ENCODE data around the gene CA5A. TPM values are rescaled to one million over a fixed set of nuclear protein-coding genes. Genes with fewer than 3 reads are reported as not detected.

Gene CA5A
- total RNA-seq, 1 experiment from 2014 or later = not detected

DNA sequence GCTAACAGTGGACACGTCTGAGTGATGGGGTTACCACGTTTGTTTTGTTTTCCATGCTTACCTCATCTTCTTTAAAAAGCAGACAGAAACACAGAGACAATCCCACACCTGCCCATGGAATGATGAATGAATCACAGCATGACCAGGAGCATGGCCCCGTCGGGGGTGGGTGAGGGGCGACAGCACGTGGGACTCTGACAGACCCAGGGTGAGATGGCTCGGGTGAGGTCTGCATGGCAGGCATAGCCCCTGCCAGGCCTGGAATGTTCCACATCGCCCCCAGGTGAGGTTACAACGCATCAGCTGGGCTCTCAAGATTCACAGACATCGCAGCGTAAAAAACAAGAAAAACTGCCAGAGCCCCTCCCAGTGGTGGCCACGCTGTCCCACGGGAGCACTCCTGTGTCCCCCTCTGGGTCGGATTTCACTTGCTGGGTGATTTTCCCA, 85.2 kb downstream of the CA5A start:
- no peak for DNase-seq (ENCODE audit: low spot score)

DNA sequence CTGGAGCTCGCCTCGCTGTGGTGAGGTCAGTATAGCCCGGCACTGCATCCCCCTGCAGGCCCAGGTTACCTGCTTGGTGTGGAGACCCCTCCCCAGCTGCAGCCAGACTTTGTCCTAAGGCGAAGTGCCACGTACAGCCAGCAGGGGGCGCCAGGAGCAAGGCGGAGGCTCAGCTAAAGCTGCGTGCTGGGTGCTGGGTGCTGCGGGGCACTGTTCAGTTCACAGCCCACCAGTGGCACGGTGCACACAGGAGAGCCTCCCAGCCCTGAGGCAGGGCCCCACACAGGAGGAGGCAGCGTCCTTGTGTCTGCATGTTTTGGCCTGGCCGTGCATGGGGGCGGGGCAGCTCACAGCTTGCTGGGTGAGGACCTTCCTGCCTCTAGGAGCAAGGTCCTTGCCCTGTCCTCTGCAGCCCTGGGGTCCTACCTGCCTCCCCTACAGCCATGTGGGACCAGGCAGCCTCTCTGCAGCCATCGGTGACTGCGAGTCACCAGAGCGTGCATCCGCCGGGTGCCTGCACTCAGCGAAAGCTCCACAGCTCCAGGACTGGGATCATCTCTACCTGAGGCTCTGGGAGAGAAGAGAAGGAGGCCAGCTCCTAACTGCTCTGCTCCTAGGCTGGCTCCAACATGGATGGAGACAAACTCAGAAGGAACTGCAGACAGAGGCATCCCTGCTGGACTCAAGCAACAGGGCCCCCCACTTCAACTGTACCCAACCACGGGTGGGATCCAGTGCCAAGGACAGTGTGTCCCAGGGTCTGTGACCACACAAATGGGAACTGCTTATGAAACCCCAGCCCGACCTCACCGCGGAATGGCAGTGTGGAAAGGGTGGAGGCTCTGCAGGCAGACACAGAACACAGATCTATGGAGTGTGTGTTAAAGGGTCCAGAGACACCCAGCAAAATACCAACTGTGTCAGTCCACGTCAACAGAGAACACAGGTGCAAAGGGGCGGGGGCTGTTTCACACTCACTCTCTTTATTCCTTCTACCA, 86.0 kb downstream of the CA5A start:
- DNase-seq (ENCODE audit: low spot score) = peak; percentile 65

DNA sequence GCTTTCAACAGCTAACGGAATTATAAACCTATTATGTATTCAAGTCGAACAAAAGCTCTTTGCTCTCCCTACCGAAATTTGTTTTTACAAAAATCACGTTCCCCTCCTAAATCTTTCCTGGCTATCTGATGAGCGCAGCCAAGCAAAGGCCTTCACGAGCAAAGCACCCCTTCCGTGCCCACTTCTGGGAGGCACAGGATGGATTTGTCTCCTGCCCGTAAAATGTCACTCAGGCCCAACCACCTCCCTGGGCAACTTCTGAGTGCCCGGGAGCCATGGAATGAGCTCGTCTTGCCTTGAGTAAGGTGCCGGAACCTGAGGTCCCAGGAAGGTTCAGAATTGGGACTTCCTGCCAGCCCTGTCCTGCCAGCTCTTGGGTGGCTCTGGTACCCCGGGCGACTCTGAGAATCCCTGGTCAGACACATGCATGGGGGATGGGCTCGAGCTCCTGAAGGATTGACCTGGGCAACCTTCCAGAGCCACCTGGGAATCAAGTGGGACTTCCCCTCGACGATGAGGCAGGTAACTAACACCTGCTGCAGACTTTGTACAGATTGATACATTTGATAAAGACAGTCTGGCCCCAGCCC, 86.8 kb downstream of the CA5A start:
- no peak for DNase-seq (ENCODE audit: low spot score)

DNA sequence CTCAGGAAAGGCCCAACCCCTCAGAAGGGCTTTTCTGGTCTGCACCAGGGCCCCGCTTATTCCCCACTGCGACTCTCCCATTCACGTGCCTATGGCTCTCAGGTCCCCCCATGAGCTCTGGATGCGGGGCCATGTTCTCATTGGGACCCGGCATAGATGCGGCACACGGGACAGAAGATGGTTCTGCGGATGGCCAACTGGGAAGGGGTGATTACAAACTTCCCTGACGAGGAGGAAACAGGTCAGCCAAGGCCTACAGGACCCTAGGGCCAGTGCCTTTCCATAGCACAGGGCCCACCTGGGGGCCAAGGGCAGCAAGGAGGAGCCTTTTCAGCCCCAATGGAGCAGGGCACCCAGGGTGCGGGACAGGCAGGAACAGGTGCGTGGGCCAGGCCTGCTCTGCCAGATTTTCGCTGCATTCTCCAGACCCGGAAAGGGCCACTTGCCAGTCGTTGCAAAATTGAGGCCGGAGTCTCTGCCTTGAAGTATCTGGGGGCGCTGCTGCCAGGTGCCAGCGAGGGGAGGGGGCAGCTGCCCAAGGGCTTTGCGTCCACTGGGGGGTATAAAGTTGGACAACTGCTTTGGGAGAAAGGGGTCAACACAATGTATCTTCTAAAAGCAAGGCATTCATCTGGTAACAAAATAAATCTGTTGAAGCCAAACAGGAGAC, 87.5 kb downstream of the CA5A start:
- no peak for DNase-seq (ENCODE audit: low spot score)

DNA sequence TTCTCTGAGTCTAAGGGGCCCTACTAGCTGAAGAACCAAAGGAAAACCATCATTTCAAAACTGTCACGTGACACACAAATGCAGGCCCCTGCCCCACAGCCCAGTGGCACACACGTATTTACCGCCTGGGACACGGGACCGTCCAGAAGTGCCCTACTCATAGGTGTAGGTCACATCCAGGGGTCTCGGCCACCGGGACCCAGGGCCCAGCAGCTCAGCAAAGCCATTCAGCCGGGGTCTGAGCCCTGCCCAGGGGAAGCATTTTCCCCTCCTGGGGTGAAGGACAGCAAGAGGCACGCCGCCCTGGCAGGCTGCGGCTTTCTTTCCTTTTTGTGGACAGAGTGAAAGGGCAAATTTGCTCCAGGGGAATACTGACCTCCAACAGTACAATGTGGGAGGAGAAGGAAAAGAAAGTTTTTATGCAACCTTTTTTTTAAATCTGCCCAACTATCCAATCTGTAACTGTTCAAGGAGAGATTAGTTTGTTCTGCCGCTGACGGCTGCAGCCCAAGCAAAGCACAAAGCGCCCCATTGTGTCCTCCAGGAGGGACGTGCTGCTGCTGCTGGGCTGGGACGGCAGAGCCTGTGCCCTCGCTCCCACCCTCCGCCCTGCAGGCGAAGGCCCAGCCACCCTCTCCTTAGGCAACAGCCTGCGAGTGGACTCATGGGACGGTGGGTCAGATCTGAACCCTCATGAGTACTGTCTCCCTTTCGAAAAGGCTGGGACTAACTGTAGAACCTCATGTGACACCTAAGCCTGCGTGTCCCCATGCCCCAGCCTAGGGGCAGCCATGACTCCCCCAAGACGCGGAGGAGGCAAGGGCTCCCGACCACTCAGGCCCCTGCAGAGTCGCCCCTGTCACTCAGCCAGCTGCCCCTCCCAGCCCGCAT, 88.3 kb downstream of the CA5A start:
- no peak for DNase-seq (ENCODE audit: low spot score)

DNA sequence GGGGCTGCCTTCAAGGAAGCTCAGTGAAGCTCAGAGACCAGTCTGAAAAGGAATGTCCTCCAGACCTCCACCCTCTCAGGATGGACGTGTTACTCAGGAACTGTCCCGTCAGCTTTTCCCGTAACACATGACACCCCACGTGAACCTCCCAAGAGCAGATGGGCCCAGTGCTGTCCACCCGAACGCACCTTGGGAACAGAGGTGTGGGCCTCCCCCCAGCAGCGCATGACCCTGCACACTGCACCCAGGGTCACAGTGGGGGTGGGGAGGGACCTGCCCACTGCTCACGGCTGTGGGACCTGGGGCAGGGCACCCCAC, 88.9 kb downstream of the CA5A start:
- DNase-seq (ENCODE audit: low spot score) = no peak

DNA sequence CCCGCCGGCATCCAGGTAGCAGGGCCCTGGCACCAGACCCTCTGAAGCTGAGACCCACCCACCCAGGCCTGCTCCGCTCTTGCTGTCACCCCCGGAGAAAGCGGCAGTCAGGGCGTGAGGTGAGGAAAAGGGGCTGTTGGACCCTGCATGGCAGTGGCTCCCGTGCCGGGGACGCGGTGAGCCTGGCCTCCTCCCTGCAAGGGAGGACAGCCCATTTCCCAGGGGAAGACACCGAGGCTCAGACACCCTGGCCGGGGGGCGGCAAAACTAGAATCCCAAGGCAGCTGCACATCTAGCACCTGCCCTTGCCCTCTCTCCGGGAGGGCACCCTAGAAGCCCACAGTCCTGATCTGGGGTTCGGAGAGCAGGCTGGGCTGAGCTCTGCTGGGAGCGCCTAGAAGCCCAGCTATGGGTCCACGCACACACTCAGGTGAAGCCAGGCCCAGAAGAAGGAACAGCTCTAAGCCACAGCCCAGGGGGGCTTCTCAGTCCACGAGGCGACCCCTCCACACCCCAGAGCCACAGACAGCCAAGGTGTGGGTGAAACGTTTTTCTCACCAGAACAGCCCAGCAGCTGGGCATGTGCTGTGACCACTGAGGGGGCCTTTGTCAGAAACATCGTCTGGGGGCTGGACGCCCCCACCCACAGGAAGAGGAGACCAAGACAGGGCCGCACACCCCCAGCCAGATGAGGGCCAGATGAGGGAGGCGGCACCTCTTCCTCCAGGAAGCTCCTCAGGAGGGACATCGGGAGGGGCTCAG, 89.4 kb downstream of the CA5A start:
- no peak for DNase-seq (ENCODE audit: low spot score)

DNA sequence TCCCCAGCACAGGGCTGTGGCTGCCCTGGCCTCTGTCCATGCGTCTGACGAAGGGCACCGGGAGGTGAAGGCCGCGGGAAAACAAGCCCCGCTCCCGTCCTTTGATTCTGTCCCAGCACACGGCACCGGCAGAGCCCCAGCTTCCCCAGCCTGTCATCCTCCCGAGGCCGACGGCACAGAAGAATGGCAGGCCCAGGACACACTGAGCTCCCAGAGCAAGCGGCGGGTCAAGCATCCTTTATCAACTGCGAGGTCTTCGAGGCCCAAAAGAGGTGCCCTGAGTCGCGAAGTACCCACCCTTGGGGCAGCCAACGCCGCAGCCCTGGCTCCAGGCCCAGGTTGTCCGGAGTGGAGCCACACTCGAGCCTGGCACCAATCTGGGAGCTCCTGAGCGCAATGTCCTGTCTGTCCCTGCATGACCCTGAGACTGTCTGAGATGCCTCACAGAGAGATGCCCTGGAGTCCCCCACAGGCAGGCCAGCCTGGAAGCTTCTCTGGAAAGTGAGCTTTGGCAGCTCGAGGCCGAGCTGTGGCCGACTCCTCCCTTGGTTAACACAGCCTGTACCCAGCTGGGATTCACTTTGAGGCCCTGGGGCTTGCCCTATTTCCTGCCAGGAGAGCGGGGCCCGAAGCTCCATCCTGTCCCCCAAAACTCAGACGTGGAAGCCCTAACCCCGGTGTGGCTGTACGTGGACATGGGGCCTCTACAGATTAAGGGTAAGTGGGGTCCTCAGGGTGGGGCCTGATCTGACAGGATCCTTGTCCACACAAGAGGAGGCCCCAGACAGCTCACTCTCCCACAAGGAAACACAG, 90.3 kb downstream of the CA5A start:
- no peak for DNase-seq (ENCODE audit: low spot score)

DNA sequence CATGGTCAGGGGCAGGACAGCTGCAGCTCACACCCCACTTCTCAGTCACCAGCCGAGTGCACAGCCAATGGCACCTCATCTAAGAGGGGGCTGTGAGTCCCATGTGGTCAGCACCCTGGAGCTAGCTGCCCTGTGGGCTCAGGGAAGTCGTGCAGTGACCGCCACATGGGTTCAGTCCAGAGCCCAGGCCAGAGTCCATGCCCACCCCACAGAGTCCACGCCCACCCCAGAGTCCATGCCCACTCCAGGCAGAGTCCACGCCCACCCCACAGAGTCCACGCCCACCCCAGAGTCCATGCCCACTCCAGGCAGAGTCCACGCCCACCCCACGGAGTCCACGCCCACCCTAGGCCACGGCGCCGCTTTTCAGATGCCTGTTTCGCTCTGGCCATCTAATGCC, 91.1 kb downstream of the CA5A start:
- DNase-seq (ENCODE audit: low spot score) = no peak

DNA sequence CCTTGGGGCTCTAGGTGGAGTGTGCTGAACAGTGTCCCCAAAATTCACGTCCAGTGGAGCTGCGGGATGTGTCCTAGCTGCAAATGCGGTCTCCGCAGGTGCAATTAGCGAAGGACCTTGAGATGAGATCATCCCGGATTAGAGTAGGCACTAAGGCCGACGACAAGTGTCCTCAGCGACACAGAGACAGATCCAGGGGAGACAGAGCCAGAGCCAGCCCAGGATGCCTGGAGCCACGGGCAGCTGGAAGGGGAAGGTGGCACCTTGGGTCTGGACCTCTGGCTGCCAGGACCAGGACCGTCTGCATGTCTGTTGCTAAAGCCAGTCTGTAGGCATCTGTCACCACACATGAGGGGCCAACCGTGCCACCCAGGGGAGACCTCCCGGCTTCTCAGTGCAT, 91.5 kb downstream of the CA5A start:
- DNase-seq (ENCODE audit: low spot score) = no peak

DNA sequence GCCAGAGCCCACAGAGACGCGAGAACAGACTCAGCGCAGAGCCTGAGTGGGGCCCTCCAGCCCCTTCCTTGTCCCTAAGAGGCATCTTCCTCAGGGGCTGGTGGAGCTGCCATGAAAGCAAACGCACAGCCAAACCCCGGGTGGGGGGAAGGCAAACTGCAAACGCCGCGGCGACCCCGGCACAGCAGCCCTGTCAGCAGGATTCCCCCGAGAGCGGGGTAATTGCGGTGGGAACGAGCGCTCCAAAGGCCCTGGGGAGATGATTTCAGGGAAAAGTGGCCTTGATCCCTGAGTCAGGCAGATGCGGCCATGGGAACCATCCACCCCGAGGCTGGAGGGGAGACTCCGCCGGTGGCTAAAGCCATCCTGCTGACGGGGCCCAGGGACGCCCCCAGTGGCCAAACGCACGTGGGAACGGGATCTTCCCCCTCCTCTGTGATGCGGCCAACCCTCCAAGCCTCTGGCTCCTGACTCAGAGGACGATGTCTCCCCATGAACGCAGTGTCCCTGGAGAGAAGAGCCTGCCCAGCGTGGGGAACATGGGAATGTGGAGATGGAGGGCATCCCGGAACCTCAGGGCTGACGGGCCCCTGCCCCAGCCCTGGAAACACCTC, 92.1 kb downstream of the CA5A start:
- DNase-seq (ENCODE audit: low spot score) = no peak

DNA sequence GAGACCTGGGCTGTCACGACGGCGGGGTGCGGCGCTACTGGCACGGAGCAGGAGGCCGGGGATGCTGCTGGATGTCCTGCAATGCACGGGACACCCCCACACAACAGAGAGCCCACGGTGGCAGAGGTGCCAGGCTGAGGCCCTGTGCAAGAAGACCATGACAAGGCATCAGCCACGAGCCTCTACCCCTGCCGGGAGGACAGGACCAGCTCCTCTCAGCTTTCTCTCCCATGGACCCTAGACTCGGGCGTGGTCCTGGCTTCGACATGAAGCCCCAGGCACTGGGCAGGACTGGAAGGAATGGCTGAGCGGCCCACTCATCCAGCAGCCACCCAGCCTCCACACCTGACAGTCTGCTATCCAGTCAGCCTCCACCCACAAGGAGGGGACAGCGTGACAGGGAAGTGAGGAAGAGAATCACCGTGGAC, 92.6 kb downstream of the CA5A start:
- DNase-seq (ENCODE audit: low spot score) = no peak

DNA sequence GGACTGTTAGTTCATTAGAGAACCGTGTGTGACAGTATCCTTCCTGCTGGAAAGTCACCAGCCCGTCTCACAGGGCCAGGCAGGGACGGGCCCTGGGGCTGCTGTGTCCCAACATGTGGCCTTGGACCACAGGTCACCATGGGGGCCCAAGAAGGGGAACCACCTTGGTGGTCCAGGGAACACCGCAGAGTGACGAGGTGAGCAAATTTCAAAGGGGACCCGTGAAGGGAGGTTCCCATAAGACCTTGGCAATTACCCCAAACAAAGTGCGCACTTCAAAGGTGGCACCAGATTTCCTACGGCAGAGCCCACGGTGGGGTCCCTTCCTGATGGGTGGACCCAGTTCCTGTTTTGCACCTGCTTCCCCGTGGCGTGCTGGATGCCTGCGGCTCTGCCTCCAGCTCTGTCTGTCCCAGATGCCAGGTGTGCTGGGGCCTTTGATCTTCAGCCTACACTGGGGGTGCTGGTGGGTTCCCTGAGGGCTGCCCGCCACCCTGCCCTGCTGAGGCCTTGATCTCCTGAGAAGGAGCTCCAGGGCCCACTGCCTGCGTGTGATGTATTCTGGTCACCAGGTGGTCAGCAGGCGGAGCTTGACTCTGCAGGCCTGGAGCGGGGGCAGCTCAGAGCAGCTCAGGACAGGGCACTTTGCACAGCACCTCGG, 94.0 kb downstream of the CA5A start:
- no peak for DNase-seq (ENCODE audit: low spot score)

DNA sequence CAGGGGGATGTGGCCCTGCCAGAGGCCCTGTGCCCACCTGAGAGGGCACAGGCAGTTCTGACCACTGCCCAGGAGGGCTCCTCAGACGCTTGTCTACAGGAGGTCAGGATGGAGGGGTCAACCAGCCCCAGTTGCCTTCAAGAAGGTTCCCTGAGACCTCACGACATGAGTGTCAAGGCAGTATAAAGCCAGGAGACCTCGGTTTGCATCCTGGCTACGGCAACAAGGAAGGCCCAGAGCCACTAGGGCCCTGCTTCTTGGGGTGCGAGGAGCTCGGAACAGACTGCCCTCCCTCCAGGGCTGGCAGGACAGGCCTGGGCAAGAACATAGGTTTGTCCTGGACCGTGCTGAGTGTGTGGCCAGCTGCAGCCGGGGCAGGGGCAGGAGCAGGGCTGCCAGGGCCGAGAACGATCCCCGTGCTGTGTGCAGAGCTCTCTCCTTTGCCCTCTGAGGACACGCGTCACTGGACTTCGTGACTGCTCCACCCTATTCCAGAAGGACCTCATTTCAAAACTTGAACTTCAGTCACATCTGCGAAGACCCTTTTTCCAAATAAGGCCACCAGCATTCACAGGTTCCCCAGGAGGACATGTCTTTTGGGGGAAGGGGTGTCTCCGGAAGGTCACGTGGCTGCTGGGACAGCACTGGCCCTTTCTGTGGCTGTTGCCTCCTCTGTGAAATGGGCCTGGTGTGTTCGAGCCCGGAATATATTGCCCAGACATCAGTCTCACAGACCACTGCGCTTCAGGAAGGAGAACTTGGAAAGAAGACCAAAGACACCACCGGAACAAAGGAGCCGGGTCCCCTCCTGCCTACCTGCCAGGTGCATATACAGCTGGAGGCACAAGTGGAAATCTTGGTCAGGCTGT, 94.8 kb downstream of the CA5A start:
- no peak for DNase-seq (ENCODE audit: low spot score)

DNA sequence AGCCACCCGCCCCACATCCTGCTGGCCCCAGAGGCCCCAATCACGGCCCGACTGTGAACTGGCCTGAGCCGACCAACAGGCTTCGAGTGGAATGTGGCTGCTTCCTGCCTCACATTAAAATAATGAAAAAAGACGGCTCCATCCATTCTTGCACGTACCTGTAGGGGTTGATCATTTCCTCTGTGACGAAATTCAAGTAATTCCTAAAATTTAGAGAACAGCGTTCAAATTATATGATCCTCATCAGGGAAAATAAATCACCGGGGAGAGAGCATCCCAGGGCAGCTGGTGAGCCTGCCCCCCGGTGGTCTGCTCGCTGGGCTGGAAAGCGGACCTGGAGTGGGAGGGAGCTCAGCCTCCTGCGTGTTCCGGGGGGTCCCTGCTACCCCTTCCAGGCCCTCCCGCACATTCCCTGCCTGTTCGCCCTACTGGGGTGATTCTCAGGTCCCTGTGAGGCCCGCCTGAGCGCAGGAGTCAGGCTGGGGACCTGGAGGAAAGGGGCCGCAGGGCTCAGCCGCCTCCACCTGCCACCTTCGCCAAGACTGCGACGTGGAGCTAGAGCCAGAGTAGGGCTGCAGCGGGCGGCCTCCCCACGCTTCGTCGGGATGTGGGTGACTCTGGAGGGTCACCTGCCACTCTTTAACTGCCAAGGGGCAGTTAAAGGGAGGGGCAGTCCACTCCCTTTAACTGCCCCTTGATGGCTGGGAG, 95.9 kb downstream of the CA5A start:
- no peak for DNase-seq (ENCODE audit: low spot score)

DNA sequence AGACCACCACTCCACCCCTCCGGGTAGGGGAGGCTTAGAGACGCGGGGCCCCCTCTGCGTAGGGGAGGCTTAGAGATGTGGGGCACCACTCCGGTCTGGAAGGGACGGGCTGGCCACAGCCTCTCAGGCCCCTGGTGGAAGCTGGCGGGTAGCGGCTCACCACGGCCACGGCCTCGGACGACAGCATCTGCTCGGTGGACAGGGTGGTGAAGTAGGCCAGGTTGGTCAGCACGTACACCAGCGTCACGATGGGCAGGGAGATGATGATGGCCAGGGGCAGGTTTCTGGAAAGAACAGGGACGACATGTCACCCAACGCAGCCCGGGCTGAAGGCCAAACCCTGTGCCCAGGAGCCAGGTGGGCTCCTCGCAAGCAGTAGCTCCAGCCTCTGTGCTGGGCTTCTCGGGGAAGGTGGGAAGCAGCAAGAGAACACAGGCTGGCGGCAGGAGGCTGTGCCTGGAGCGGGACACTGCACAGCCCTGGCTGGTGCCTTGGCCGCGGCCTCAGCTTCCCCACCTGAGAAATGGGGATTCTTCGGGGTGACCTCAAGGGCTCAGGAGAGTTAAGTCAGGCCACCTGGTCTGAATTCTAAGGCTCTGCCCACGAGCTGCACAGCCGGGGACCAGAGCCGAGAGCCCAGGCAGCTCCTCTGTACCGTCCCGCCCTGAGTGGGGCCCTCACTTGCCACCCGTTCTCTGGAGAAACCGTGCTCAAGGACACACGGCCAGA, 96.6 kb downstream of the CA5A start:
- DNase-seq (ENCODE audit: low spot score) = no peak
